ENCODE measurements around the gene MRPL41.

DNA sequence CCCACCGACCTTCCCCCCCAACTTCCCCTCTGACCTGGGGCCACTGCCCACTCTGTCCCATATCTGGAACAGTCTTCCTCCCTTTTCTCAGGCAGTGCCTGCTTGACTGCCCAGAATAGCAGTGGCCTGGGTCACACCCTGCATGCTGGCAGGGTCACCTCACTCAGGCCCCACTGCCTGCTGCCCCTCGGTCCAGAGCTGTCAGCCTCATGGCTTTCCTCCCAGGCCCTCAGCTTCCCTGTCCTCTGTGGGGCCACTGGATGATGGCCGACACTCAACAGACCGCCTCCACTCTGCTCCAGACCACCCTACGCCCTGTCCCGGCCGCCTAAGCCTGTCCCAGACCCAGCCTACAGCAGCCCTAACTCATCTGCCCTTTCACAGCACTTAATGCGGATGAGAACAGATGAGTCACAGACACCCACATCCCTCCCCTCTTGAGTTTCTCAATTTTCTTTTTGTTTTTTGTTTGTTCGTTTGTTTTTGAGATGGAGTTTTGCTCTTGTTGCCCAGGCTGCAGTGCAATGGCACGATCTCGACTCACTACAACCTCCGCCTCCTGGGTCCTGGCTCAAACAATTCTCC lies 7.4 kb upstream of the MRPL41 start:
- TF ChIP-seq EP300 (IDR thresholded peaks at IDR 0.05) = no peak
- TF ChIP-seq CTCF (IDR thresholded peaks at IDR 0.05) = no peak
- no peak for TF ChIP-seq POLR2A (IDR thresholded peaks at IDR 0.05)
- no peak for TF ChIP-seq POLR2AphosphoS5 (IDR thresholded peaks at IDR 0.05)

All from suprapubic skin (tissue), 4 donors.